NCI-H1417 treated with DMSO at 0.1 percent for 48 hours (cell line): Measurements from ENCODE around the gene SYNE1.
"Not testable (repeated sequence)": the region's sequence is repeated elsewhere in the genome, so short reads cannot be mapped to it uniquely, and the experiment has no call there.

Experiments
- DNase-seq: peaks from one replicate; lab custom pipeline; 2025; lab: John Stamatoyannopoulos, UW

Gene SYNE1

GRCh38 chr6:152637296-152638047 lies at the start of gene SYNE1:
SYNE1 (minus strand) TSS chr6:152637362; CDS start chr6:152628331, 9,031 bp downstream.
- DNase-seq, result no peak

GRCh38 chr6:152685819-152686218 lies 48.7 kb upstream of the SYNE1 start:
- DNase-seq, result no peak

GRCh38 chr6:152682935-152683334 lies 45.8 kb upstream of the SYNE1 start:
- DNase-seq, result not testable (repeated sequence)

GRCh38 chr6:152682141-152682540 lies 45.0 kb upstream of the SYNE1 start:
- no peak for DNase-seq

GRCh38 chr6:152680879-152681517 lies 43.8 kb upstream of the SYNE1 start:
- no peak for DNase-seq

- no peak for DNase-seq
Measured at GRCh38 chr6:152680151-152680550, 43.0 kb upstream of the SYNE1 start.

- no peak for DNase-seq
Measured at GRCh38 chr6:152673236-152673635, 36.1 kb upstream of the SYNE1 start.

- DNase-seq, result no peak
Measured at GRCh38 chr6:152671171-152671570, 34.0 kb upstream of the SYNE1 start.

GRCh38 chr6:152669895-152670294 lies 32.7 kb upstream of the SYNE1 start:
- DNase-seq, result no peak

- DNase-seq, result no peak
Measured at GRCh38 chr6:152661776-152662175, 24.6 kb upstream of the SYNE1 start.

GRCh38 chr6:152651986-152652385 lies 14.8 kb upstream of the SYNE1 start:
- no peak for DNase-seq

GRCh38 chr6:152648105-152648504 lies 10.9 kb upstream of the SYNE1 start:
- no peak for DNase-seq

- DNase-seq, result not testable (repeated sequence)
Measured at GRCh38 chr6:152646732-152647131, 9.6 kb upstream of the SYNE1 start.

- no peak for DNase-seq
Measured at GRCh38 chr6:152642578-152643375, 5.6 kb upstream of the SYNE1 start.

- DNase-seq, result no peak
Measured at GRCh38 chr6:152636609-152637295, 410 bp downstream of the SYNE1 start.

- no peak for DNase-seq
Measured at GRCh38 chr6:152636021-152636608, 1.0 kb downstream of the SYNE1 start.

- no peak for DNase-seq
Measured at GRCh38 chr6:152634773-152635172, 2.4 kb downstream of the SYNE1 start.

GRCh38 chr6:152632121-152632782 lies 4.9 kb downstream of the SYNE1 start:
- DNase-seq, result no peak

- DNase-seq, result no peak
Measured at GRCh38 chr6:152631376-152631775, 5.8 kb downstream of the SYNE1 start.

- no peak for DNase-seq
Measured at GRCh38 chr6:152630832-152631231, 6.3 kb downstream of the SYNE1 start.

GRCh38 chr6:152625213-152625612 lies 11.9 kb downstream of the SYNE1 start:
- DNase-seq, result no peak
